ENCODE results near the gene PALS2. TPM values are rescaled to one million over a fixed set of nuclear protein-coding genes. Genes with fewer than 3 reads are reported as not detected.

The PALS2 gene, protein sequence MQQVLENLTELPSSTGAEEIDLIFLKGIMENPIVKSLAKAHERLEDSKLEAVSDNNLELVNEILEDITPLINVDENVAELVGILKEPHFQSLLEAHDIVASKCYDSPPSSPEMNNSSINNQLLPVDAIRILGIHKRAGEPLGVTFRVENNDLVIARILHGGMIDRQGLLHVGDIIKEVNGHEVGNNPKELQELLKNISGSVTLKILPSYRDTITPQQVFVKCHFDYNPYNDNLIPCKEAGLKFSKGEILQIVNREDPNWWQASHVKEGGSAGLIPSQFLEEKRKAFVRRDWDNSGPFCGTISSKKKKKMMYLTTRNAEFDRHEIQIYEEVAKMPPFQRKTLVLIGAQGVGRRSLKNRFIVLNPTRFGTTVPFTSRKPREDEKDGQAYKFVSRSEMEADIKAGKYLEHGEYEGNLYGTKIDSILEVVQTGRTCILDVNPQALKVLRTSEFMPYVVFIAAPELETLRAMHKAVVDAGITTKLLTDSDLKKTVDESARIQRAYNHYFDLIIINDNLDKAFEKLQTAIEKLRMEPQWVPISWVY
- 25.9 and 57.2 TPM in 2 replicates for total RNA-seq

DNA sequence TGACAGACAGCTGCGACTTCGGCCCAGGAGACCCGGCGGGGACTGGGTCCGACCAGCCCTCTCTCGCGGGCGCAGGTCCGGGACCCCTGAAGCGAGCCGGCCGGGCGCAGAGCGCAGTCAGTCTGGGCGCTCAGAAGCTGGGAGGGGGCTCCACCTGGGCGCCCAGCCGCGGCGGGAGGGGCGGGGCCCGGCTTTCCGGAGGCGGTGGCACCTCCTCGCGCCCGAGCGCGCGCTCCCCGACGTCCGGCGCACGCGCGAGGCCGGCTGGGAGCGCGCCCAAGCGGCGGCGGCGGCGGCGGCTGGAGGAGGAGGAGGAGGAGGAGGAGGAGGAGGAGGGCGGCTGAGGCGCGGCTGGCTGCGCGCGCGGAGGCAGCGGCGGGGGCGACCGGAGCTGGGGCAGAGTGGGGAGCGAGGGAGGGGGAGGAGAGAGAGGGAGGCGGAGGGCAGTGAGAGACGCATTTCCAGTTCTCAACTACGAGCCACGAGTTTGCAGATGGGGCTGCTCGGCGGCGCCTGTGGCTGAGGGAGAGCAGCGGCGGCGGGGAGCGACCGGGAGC is at the start of gene PALS2:
PALS2 (plus strand) TSS at position 456 of the 557 bp plus-strand sequence. CDS start 50,216 bp downstream, outside the sequence.

Other genes starting within 250 kb of the PALS2 start
- 50.2 and 60.3 TPM in 2 replicates for gene GSDME, start 184.0 kb downstream of the PALS2 start, total RNA-seq